Lung microvascular endothelial cell (primary cell): Measurements from ENCODE around the gene ID2. TPM values are rescaled to one million over a fixed set of nuclear protein-coding genes. Genes with fewer than 3 reads are reported as not detected.

Experiments used
- DNase-seq, 2 donors: peaks; one replicate each; pipeline versions ENCODE4 v3.0.0 to v3.0.0-alpha.2; 2010; ENCODE audit warnings: low read depth in 2 of 2
- total RNA-seq: library from RNA; depleted of rRNA; stranded (reverse); fragments of >200 nt; gene quantifications from 2 replicates; pipeline ENCODE4 v1.2.1, GENCODE V29; 2014

ID2 gene
- total RNA-seq, 1 donor from 2014 or later = 141 TPM

- DNase-seq = no peak
These were observed 12.6 kb upstream of the ID2 start for GRCh38 chr2:8669157-8669817.

- no peak for DNase-seq
These were observed 11.3 kb upstream of the ID2 start for GRCh38 chr2:8670580-8670979.

GRCh38 chr2:8671176-8671575 lies 10.7 kb upstream of the ID2 start:
- DNase-seq = no peak

GRCh38 chr2:8671802-8672201 lies 10.1 kb upstream of the ID2 start:
- no peak for DNase-seq

GRCh38 chr2:8672940-8673339 lies 8.9 kb upstream of the ID2 start:
- no peak for DNase-seq

GRCh38 chr2:8673381-8673780 lies 8.5 kb upstream of the ID2 start:
- DNase-seq = no peak

- DNase-seq = no peak
These were observed 7.3 kb upstream of the ID2 start for GRCh38 chr2:8674420-8675009.

GRCh38 chr2:8675543-8675942 lies 6.3 kb upstream of the ID2 start:
- no peak for DNase-seq

- peak; percentile 57 to 71 for DNase-seq
These were observed 5.5 kb upstream of the ID2 start for GRCh38 chr2:8676191-8676920.

- DNase-seq = peak; percentile 12 to 42
These were observed 4.8 kb upstream of the ID2 start for GRCh38 chr2:8676921-8677645.

- peak; percentile 54 to 70 for DNase-seq
These were observed 3.9 kb upstream of the ID2 start for GRCh38 chr2:8677646-8678592.

GRCh38 chr2:8678731-8679566 lies 2.9 kb upstream of the ID2 start:
- DNase-seq = peak; percentile 96 to 98

GRCh38 chr2:8679567-8679826 lies 2.4 kb upstream of the ID2 start:
- DNase-seq = no peak

- peak; percentile 60 to 80 for DNase-seq
These were observed 1.8 kb upstream of the ID2 start for GRCh38 chr2:8679827-8680731.

GRCh38 chr2:8680822-8681760 lies 765 bp upstream of the ID2 start:
- peak; percentile 55 for DNase-seq

- peak; percentile 41 to 53 for DNase-seq
These were observed 1.1 kb downstream of the ID2 start for GRCh38 chr2:8682719-8683667.

- no peak for DNase-seq
These were observed 2.7 kb downstream of the ID2 start for GRCh38 chr2:8684540-8684877.
